GM19372 (cell line): ENCODE data around the gene CRBN.
A peak's percentile ranks its signal among the peaks of the same experiment; 100 is the strongest.

Experiments used
- ATAC-seq: cut with Tn5 transposase; IDR thresholded peaks from one replicate; pipeline ENCODE4 v1.9.1; 2021; ENCODE audit warnings: mild to moderate bottlenecking, low read depth, moderate library complexity; ENCODE audit not compliant: unreplicated experiment

Gene CRBN

GRCh38 chr3:3179407-3180094 lies at the start of gene CRBN:
Gene CRBN (minus strand): TSS chr3:3179691. CDS start chr3:3179687, 4 bp downstream.
- peak; percentile 98 for ATAC-seq

DNA sequence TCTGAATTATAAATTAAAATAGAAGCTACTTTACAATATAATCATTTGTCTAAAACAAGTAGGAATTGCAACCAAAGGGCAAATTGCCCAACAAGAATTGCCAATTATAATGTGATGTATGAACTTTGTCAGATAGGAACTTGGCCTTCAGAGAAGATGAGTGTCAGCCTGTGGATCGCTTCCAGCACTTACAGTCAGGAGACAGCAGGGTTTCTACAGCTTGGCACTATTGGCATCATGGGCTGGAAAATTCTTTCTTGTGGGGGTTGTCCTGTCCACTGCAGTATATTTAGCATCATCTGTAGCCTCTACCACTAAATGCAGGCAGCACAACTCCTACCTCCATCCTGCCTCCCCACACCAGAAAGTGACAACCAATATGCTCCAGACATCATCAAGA lies 48.1 kb upstream of the CRBN start:
- no peak for ATAC-seq

DNA sequence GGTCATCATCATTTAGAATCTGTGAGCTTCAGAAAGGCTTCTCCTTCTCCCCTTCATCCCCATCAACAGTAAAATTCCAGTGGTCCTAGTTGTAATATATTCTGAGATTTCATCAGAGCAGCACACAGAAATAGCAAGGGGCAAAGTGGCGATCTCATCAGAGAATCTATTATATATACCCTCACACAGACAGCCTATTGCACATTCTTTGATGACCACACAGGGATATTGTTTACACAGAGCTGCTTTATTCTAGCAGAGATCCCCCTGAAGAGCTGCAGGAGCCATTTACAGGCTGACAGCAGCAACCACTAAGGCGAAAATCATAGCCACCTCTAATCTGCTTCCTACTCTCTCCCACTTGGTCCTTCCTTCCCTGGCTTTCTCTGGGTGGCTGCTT lies 42.0 kb upstream of the CRBN start:
- no peak for ATAC-seq

DNA sequence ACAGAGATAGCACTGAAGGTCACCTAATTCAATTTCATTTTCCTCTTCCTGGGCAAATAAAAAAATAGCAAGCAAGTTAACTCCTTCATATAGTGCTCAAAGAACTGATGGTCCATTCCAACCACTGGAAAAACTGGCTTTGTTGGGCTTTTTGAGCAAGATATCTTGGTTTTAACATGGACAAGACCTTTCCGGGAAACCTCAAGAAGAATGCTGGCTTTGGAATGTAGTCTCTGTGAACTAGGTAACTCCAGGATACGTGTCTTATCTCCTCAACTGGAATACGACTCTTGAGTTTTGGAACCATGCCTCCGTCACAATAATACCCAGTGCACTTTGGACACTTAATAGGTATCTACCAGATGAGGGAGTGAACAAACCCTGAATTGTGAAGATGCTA lies 36.9 kb upstream of the CRBN start:
- ATAC-seq: no peak

- ATAC-seq: no peak
These were observed 33.4 kb upstream of the CRBN start for GRCh38 chr3:3212781-3213440.

DNA sequence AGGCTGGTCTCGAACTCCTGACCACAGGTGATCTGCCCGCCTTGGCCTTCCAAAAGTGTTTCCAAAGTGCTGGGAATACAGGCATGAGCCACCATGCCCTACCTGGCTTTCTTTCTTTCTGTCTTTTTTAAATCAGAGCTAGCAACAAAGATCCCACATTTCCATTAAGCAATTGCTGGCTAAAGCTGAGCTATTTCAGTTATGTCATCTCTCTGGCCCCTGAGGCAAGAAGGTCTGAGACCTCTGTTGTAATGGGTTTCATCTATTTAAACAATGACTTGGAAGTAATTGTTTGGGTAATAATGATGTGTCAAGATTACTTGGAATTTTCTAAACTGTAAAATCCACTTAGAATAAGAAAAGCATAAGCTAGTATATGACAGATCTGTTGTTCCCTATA lies 30.2 kb upstream of the CRBN start:
- ATAC-seq: no peak

GRCh38 chr3:3209057-3209456 lies 29.6 kb upstream of the CRBN start:
- no peak for ATAC-seq

GRCh38 chr3:3201611-3202010 lies 22.1 kb upstream of the CRBN start:
- peak; percentile 87 for ATAC-seq

DNA sequence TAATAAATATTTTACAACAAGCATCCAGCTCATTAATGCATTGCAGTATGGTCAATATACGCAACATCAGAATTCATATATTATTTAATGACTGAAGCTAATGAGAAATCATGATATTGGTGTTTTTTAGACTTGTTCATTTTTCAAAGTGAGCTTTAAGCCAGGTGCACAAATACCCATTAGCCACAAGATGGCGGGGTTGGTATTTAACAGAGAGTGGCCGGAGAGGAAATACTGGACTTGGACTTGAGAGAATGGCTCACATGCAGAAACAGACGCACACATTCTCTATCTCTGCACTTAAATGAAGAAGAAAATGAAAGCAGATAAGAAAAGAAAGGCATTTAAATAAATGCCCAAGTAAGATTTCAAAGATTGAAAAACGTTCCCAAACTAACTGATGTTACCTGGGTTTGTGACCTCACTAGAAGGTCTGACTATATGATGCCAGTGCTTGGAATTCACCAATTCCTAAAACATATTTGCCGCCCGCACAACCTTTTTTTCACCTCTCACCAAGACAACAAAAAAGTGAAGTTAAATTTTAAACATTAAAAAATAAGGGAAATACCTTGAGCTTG lies 21.2 kb upstream of the CRBN start:
- peak; percentile 76 for ATAC-seq

- ATAC-seq: no peak
These were observed 19.8 kb upstream of the CRBN start for GRCh38 chr3:3199306-3199705.

- ATAC-seq: no peak
These were observed 16.8 kb upstream of the CRBN start for GRCh38 chr3:3196148-3196861.

DNA sequence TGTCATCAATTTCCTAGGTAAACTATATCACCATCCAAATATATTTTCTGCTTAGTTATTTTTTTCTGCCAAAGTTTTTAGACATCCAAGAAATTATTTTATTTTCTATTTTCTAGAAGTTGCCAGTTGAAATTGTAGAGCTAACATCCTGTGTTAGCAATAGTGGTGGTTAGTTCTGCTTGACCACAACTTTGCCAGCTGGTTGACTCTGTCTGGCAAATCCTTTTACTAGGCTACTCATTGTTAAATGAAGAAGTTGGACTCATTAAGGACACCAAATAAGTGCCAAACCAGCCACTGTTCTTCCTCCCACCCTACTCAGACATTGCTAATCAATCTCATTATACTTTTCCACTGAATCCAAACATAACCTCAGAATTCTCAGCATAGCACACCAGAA lies 15.4 kb upstream of the CRBN start:
- no peak for ATAC-seq

GRCh38 chr3:3192286-3192675 lies 12.8 kb upstream of the CRBN start:
- ATAC-seq: no peak

DNA sequence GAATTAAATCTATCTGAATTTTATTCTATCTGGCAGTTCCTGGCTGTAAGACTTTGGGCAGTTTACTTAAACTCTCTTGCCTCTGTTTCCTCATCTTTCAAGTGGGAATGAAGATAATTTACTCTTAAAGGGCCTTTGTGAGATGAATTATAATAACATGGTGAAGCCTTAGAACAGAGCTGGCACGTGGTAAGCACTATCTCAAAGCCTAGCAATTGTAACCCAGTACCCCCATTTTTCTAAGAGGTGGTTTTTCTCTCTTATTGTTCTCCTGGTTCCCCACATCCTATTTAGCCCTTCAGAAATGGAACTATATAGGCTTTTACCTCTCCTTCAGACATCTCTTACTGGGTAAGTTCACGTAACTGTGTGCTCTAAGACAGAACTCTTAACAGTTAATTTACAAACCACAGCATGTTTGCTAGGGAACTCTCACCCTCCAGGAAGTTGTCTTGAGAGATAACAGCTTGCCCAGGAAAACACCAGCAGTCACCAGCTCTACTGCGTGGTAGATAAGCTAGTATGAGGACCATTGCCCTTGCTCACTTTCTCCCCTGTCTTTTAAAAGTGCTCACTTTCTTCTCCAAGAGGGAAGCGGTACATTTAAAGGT lies 12.3 kb upstream of the CRBN start:
- ATAC-seq: no peak

DNA sequence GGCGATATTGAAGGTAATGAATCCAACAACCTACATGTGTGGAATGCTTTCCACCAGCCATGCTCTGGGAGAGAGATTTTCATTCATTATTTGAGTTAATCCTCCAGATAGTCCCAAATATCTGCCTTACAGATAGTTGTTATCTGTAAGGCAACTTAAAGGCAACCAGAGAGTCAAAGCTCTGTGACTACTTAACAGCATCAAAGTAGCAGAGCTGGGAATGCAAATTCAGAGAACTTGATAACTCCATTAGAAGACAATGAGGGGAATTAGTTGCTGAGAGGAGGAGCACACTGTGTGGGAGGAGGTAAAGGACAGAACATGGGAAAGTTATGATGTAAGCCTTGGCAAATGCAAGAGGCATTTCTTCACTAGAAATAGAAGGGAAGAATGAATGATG lies 10.5 kb upstream of the CRBN start:
- ATAC-seq: no peak

- ATAC-seq: no peak
These were observed 9.7 kb upstream of the CRBN start for GRCh38 chr3:3189102-3189727.

- no peak for ATAC-seq
These were observed 5.4 kb upstream of the CRBN start for GRCh38 chr3:3184876-3185275.

GRCh38 chr3:3180456-3180855 lies 965 bp upstream of the CRBN start:
- ATAC-seq: no peak

DNA sequence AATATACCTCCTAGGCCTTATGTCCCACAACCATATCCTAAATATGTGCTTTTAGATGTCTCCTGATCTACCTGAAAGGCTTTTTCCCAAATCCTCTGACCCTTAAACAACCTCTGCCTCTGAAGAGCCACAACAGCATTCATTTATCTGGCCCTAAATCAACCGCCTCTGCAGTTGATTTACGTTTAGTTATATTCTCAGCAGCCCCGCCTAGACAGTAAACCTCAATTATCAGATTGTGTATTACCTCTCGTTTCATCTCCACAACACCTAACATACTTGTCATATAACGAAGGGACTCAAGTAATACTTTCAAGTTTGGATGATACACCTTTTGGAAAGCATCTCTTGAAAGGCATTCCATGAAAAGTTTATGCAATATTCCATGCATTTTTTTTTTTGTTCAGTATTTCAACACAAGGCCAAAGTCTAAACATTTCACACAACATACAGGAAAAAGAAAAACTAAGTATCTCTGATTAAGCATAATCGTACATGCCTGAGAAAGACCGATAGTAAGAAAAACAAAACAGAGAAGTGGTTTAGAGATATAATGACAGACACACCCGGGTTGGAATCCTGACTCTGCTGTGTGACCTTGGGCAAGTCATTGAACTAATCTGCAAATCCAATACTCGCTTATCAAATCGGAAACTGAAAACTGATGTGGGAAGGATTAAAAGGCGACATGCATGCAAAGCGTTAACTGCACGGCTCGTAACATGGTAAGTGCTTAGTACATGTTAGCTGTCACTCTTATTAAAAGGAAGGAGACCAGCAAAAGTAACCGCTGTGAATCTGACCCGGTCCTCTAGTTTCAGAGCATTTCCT lies 778 bp downstream of the CRBN start:
- peak; percentile 0 for ATAC-seq
